Activated CD8-positive, alpha-beta T cell treated with anti-CD3 and anti-CD28 coated beads for 36 hours (primary cell): Measurements from ENCODE around the gene TIGIT. TPM values are rescaled to one million over a fixed set of nuclear protein-coding genes. Genes with fewer than 3 reads are reported as not detected.

ENCODE experiments used
- ATAC-seq: fragments of 200-7000 bp; cut with Tn5 transposase; one replicate; pipeline ENCODE4 v1.10.0; 2021; ENCODE audit warnings: mild to moderate bottlenecking, moderate library complexity
- CTCF ChIA-PET: fragments of 350-600 bp; sonication (Branson Sonifier 250); formaldehyde crosslinking; loops from one replicate; lab custom pipeline; 2021; ENCODE audit warnings: antibody characterized with exemption; lab: Charles Lee
- POLR2A ChIA-PET: fragments of 350-600 bp; sonication (Branson Sonifier 250); formaldehyde crosslinking; loops from one replicate; lab custom pipeline; 2021; ENCODE audit warnings: antibody characterized with exemption; lab: Charles Lee
- DNase-seq: peaks from one replicate; pipeline ENCODE4 v3.0.0-alpha.2; 2020
- H3K27ac Mint-ChIP-seq: one replicate; pipeline ENCODE4 v1.8.0; 2021; ENCODE audit warnings: mild to moderate bottlenecking, mixed read lengths
- H3K27me3 Mint-ChIP-seq: one replicate; pipeline ENCODE4 v1.8.0; 2021; ENCODE audit warnings: mixed read lengths
- H3K36me3 Mint-ChIP-seq: one replicate; pipeline ENCODE4 v1.8.0; 2021; ENCODE audit warnings: low read depth, mixed read lengths
- H3K4me1 Mint-ChIP-seq: one replicate; pipeline ENCODE4 v1.8.0; 2021; ENCODE audit warnings: low read depth, mixed read lengths
- H3K4me3 Mint-ChIP-seq: one replicate; pipeline ENCODE4 v1.8.0; 2021; ENCODE audit warnings: mild to moderate bottlenecking, moderate library complexity, mixed read lengths
- H3K9me3 Mint-ChIP-seq: one replicate; pipeline ENCODE4 v1.8.0; 2021; ENCODE audit warnings: mixed read lengths
- CTCF ChIP-seq: fragments of 200-600 bp; IDR thresholded peaks from one replicate; pipeline ENCODE4 v1.8.0; 2022; ENCODE audit warnings: antibody characterized with exemption, mild to moderate bottlenecking
- intact Hi-C: fragments of 100-400 bp; cut with micrococcal nuclease; formaldehyde crosslinking; loops from one replicate; pipeline ENCODE4 v1.10.0; 2022
- total RNA-seq, 2 experiments: library from RNA; stranded (reverse); gene quantifications; one replicate each; pipeline ENCODE4 v1.2.3, GENCODE V29; 2021

Gene TIGIT
- total RNA-seq, 2 experiments from 2014 or later = 72.8 to 73.5 TPM

DNA sequence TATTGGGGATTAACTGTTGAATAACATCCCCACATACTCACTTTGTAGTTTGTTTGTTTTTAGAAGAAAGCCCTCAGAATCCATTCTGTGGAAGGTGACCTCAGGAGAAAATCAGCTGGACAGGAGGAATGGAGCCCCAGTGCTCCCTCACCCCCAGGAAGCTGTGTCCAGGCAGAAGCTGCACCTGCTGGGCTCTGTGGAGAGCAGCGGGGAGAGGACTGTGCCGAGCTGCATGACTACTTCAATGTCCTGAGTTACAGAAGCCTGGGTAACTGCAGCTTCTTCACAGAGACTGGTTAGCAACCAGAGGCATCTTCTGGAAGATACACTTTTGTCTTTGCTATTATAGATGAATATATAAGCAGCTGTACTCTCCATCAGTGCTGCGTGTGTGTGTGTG is 14.0 kb downstream of the TIGIT start:
- no peak for TF ChIP-seq CTCF
- Mint-ChIP-seq H3K9me3 (no peaks in the 10 kb centered on the region), H3K27ac (peak overlapping the region; percentile 96), H3K4me3 (peak overlapping the region; percentile 61), H3K4me1 (peaks cover 54% of the 10 kb centered on the region), H3K27me3 (no peaks in the 10 kb centered on the region), H3K36me3 (peaks cover 55% of the 10 kb centered on the region)
- POLR2A ChIA-PET = interaction anchor here (1.3 to 4.5 kb wide), 11 partner anchors 10 to 93 kb away, joined by 3 to 30 read pairs (median 9); partner anchors contain the start of gene TIGIT
- DNase-seq (no peak), ATAC-seq (no peak)
- CTCF ChIA-PET = interaction anchor here (0.7 to 5.6 kb wide), 14 partner anchors 9 to 156 kb away, joined by 3 to 30 read pairs (median 4); partner anchors contain the start of gene TIGIT
- intact Hi-C loops = no loop called here

GRCh38 chr3:114308377-114308776 is 14.5 kb downstream of the TIGIT start:
- no peak for TF ChIP-seq CTCF
- no peaks in the 10 kb centered on the region for H3K27me3 Mint-ChIP-seq
- intact Hi-C loops = no loop called here
- H3K4me1 Mint-ChIP-seq = peaks cover 59% of the 10 kb centered on the region
- DNase-seq (no peak), ATAC-seq (peak; percentile 31)
- peak overlapping the region; percentile 96 for H3K27ac Mint-ChIP-seq
- ChIA-PET POLR2A (interaction anchor here (1.3 to 4.5 kb wide), 10 partner anchors 10 to 94 kb away, joined by 3 to 30 read pairs (median 9); partner anchors contain the start of gene TIGIT), CTCF (interaction anchor here (0.9 to 5.6 kb wide), 7 partner anchors 10 to 111 kb away, joined by 3 to 30 read pairs (median 6); no protein-coding TSS in a partner anchor)
- H3K4me3 Mint-ChIP-seq = peak overlapping the region; percentile 61
- H3K9me3 Mint-ChIP-seq = no peaks in the 10 kb centered on the region
- peaks cover 53% of the 10 kb centered on the region for H3K36me3 Mint-ChIP-seq

DNA sequence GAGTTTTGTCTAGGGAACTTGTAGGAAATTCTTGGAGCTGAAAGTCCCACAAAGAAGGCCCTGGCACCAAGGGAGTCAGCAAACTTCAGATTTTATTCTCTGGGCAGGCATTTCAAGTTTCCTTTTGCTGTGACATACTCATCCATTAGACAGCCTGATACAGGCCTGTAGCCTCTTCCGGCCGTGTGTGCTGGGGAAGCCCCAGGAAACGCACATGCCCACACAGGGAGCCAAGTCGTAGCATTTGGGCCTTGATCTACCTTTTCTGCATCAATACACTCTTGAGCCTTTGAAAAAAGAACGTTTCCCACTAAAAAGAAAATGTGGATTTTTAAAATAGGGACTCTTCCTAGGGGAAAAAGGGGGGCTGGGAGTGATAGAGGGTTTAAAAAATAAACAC is 15.0 kb downstream of the TIGIT start:
- Mint-ChIP-seq H3K4me3 (peak overlapping the region; percentile 61), H3K27me3 (no peaks in the 10 kb centered on the region), H3K9me3 (no peaks in the 10 kb centered on the region), H3K4me1 (peaks cover 63% of the 10 kb centered on the region), H3K27ac (peak overlapping the region; percentile 96), H3K36me3 (peaks cover 53% of the 10 kb centered on the region)
- ATAC-seq = peak; percentile 72
- intact Hi-C loops = no loop called here
- peak; percentile 71 for DNase-seq
- TF ChIP-seq CTCF = no peak
- CTCF ChIA-PET = interaction anchor here (1.4 to 5.6 kb wide), 2 partner anchors 18 kb away, joined by 3 to 30 read pairs; no protein-coding TSS in a partner anchor
- POLR2A ChIA-PET = interaction anchor here (0.8 to 4.5 kb wide), 8 partner anchors 11 to 92 kb away, joined by 3 to 30 read pairs (median 9); partner anchors contain the start of gene TIGIT

GRCh38 chr3:114310695-114311094 is 16.9 kb downstream of the TIGIT start:
- Mint-ChIP-seq H3K4me3 (peak overlapping the region; percentile 25), H3K27ac (peak overlapping the region; percentile 96), H3K4me1 (peaks cover 72% of the 10 kb centered on the region), H3K27me3 (no peaks in the 10 kb centered on the region), H3K36me3 (peaks cover 44% of the 10 kb centered on the region), H3K9me3 (no peaks in the 10 kb centered on the region)
- POLR2A ChIA-PET = interaction anchor here (0.6 to 2.4 kb wide), 9 partner anchors 9 to 477 kb away, joined by 3 to 9 read pairs (median 4); no protein-coding TSS in a partner anchor
- TF ChIP-seq CTCF = no peak
- intact Hi-C loops = no loop called here
- ATAC-seq = peak; percentile 57
- DNase-seq = peak; percentile 47
- CTCF ChIA-PET = interaction anchor here (1.0 to 3.8 kb wide), 6 partner anchors 11 to 79 kb away, joined by 3 to 30 read pairs (median 9); no protein-coding TSS in a partner anchor

GRCh38 chr3:114313426-114313825 is 19.6 kb downstream of the TIGIT start:
- Mint-ChIP-seq H3K27me3 (no peaks in the 10 kb centered on the region), H3K4me1 (peaks cover 79% of the 10 kb centered on the region), H3K9me3 (no peaks in the 10 kb centered on the region), H3K27ac (peak overlapping the region; percentile 85), H3K4me3 (no peak overlapping the region), H3K36me3 (peaks cover 27% of the 10 kb centered on the region)
- no peak for TF ChIP-seq CTCF
- peak; percentile 28 for ATAC-seq
- intact Hi-C loops = no loop called here
- DNase-seq = no peak
- ChIA-PET POLR2A (interaction anchor here (0.7 to 1.0 kb wide), 2 partner anchors 89 to 95 kb away, joined by 3 to 4 read pairs; no protein-coding TSS in a partner anchor), CTCF (interaction anchor here (1.1 to 3.8 kb wide), 6 partner anchors 10 to 100 kb away, joined by 3 to 30 read pairs (median 10); no protein-coding TSS in a partner anchor)
